Measurements from ENCODE around the gene LHFPL6. TPM values are rescaled to one million over a fixed set of nuclear protein-coding genes. Genes with fewer than 3 reads are reported as not detected.
A peak's percentile ranks its signal among the peaks of the same experiment; 100 is the strongest.

Gene LHFPL6
- total and polyA plus RNA-seq, 9 donors: 45.0 to 76.3 (median 59.2) TPM

GRCh38 chr13:39310961-39311360, 292.0 kb downstream of the LHFPL6 start:
- no peaks in the 10 kb centered on the region for H3K36me3 ChIP-seq (ENCODE audit: control insufficient read depth, insufficient read depth, low read length)
- WGBS (ENCODE audit: insufficient coverage): no CpG with 5 or more reads among the region's 4 CpGs
- no peaks in the 10 kb centered on the region for H3K27me3 ChIP-seq (ENCODE audit: control insufficient read depth, insufficient read depth, low read length)
- peaks cover 6% of the 10 kb centered on the region for H3K4me1 ChIP-seq (ENCODE audit: control insufficient read depth, insufficient read depth, low read length)
- no peak overlapping the region for H3K4me3 ChIP-seq (ENCODE audit: low read length)
- no peak for DNase-seq
- no peak overlapping the region for H3K27ac ChIP-seq (ENCODE audit: low read length)
- H3K9me3 ChIP-seq (replicated peaks; ENCODE audit: control insufficient read depth, low read depth, low read length): no peaks in the 10 kb centered on the region

- Histone ChIP-seq H3K36me3 (ENCODE audit: control insufficient read depth, insufficient read depth, low read length) (no peaks in the 10 kb centered on the region), H3K27ac (ENCODE audit: low read length) (no peak overlapping the region), H3K27me3 (ENCODE audit: control insufficient read depth, insufficient read depth, low read length) (no peaks in the 10 kb centered on the region), H3K4me3 (ENCODE audit: low read length) (no peak overlapping the region), H3K4me1 (ENCODE audit: control insufficient read depth, insufficient read depth, low read length) (peaks cover 8% of the 10 kb centered on the region), H3K9me3 (replicated peaks; ENCODE audit: control insufficient read depth, low read depth, low read length) (no peaks in the 10 kb centered on the region)
- no peak for DNase-seq
- WGBS (ENCODE audit: insufficient coverage): 78% methylated on average over 10 of the region's 16 CpGs
Observed at GRCh38 chr13:39306639-39307589, 296.1 kb downstream of the LHFPL6 start.

- H3K27me3 ChIP-seq (ENCODE audit: control insufficient read depth, insufficient read depth, low read length): no peaks in the 10 kb centered on the region
- no peak overlapping the region for H3K27ac ChIP-seq (ENCODE audit: low read length)
- peaks cover 4% of the 10 kb centered on the region for H3K4me1 ChIP-seq (ENCODE audit: control insufficient read depth, insufficient read depth, low read length)
- H3K9me3 ChIP-seq (replicated peaks; ENCODE audit: control insufficient read depth, low read depth, low read length): no peaks in the 10 kb centered on the region
- DNase-seq: peak; percentile 34
- no peaks in the 10 kb centered on the region for H3K36me3 ChIP-seq (ENCODE audit: control insufficient read depth, insufficient read depth, low read length)
- no peak overlapping the region for H3K4me3 ChIP-seq (ENCODE audit: low read length)
- WGBS (ENCODE audit: insufficient coverage): 60% methylated on average over 2 of the region's 3 CpGs
Observed at GRCh38 chr13:39302820-39303219, 300.2 kb downstream of the LHFPL6 start.

- H3K27ac ChIP-seq (ENCODE audit: low read length): no peak overlapping the region
- H3K36me3 ChIP-seq (ENCODE audit: control insufficient read depth, insufficient read depth, low read length): no peaks in the 10 kb centered on the region
- H3K9me3 ChIP-seq (replicated peaks; ENCODE audit: control insufficient read depth, low read depth, low read length): peaks cover 5% of the 10 kb centered on the region
- peaks cover 2% of the 10 kb centered on the region for H3K4me1 ChIP-seq (ENCODE audit: control insufficient read depth, insufficient read depth, low read length)
- no peak overlapping the region for H3K4me3 ChIP-seq (ENCODE audit: low read length)
- DNase-seq: no peak
- H3K27me3 ChIP-seq (ENCODE audit: control insufficient read depth, insufficient read depth, low read length): no peaks in the 10 kb centered on the region
Observed at GRCh38 chr13:39298951-39299350, 304.0 kb downstream of the LHFPL6 start.

GRCh38 chr13:39297664-39298171, 305.3 kb downstream of the LHFPL6 start:
- Histone ChIP-seq H3K27me3 (ENCODE audit: control insufficient read depth, insufficient read depth, low read length) (no peaks in the 10 kb centered on the region), H3K36me3 (ENCODE audit: control insufficient read depth, insufficient read depth, low read length) (no peaks in the 10 kb centered on the region), H3K9me3 (replicated peaks; ENCODE audit: control insufficient read depth, low read depth, low read length) (peaks cover 5% of the 10 kb centered on the region), H3K27ac (ENCODE audit: low read length) (no peak overlapping the region), H3K4me1 (ENCODE audit: control insufficient read depth, insufficient read depth, low read length) (no peaks in the 10 kb centered on the region), H3K4me3 (ENCODE audit: low read length) (no peak overlapping the region)
- no peak for DNase-seq
- no CpG with 5 or more reads among the region's 2 CpGs for WGBS (ENCODE audit: insufficient coverage)

- no peak overlapping the region for H3K27ac ChIP-seq (ENCODE audit: low read length)
- H3K27me3 ChIP-seq (ENCODE audit: control insufficient read depth, insufficient read depth, low read length): no peaks in the 10 kb centered on the region
- no peak overlapping the region for H3K4me3 ChIP-seq (ENCODE audit: low read length)
- no peaks in the 10 kb centered on the region for H3K36me3 ChIP-seq (ENCODE audit: control insufficient read depth, insufficient read depth, low read length)
- no peaks in the 10 kb centered on the region for H3K4me1 ChIP-seq (ENCODE audit: control insufficient read depth, insufficient read depth, low read length)
- WGBS (ENCODE audit: insufficient coverage): no CpG with 5 or more reads among the region's 1 CpG
- H3K9me3 ChIP-seq (replicated peaks; ENCODE audit: control insufficient read depth, low read depth, low read length): peaks cover 5% of the 10 kb centered on the region
- DNase-seq: no peak
Observed at GRCh38 chr13:39297023-39297422, 306.0 kb downstream of the LHFPL6 start.

- H3K27ac ChIP-seq (ENCODE audit: low read length): no peak overlapping the region
- peaks cover 5% of the 10 kb centered on the region for H3K9me3 ChIP-seq (replicated peaks; ENCODE audit: control insufficient read depth, low read depth, low read length)
- no peak for DNase-seq
- no peaks in the 10 kb centered on the region for H3K4me1 ChIP-seq (ENCODE audit: control insufficient read depth, insufficient read depth, low read length)
- WGBS (ENCODE audit: insufficient coverage): no CpG with 5 or more reads among the region's 2 CpGs
- H3K36me3 ChIP-seq (ENCODE audit: control insufficient read depth, insufficient read depth, low read length): no peaks in the 10 kb centered on the region
- no peak overlapping the region for H3K4me3 ChIP-seq (ENCODE audit: low read length)
- no peaks in the 10 kb centered on the region for H3K27me3 ChIP-seq (ENCODE audit: control insufficient read depth, insufficient read depth, low read length)
Observed at GRCh38 chr13:39296193-39296592, 306.8 kb downstream of the LHFPL6 start.

Other genes starting within 250 kb of the LHFPL6 start
- 30.9 TPM for gene COG6, start 52.5 kb upstream of the LHFPL6 start, total RNA-seq
- gene COG6, start 52.5 kb upstream of the LHFPL6 start, polyA plus RNA-seq (ENCODE audit: insufficient read depth in 1 of 8, insufficient read length in 8 of 8, low replicate concordance in 1 of 8): 10 to 100 TPM; 12.3 to 25.4 (median 16.0) TPM